H1 (cell line): ENCODE measurements around the gene CAMTA1.

Experiments used
- ASH2L ChIP-seq: fragments of 200-600, 300-600 bp; sonication (generic); IDR thresholded peaks from one replicate; pipeline ENCODE4 v1.7.1; 2017; ENCODE audit warnings: low read length
- CHD1 ChIP-seq: IDR thresholded peaks from 2 replicates; pipeline ENCODE4 v1.6.1; 2012; ENCODE audit warnings: low read depth, low read length, improper control_type of control experiment
- CREB1 ChIP-seq: IDR thresholded peaks from 2 replicates; pipeline ENCODE4 v1.6.1; 2012; ENCODE audit warnings: inconsistent platforms
- EZH2 ChIP-seq: fragments of 200-600 bp; sonication (generic); IDR thresholded peaks from 2 replicates; pipeline ENCODE4 v1.7.1; 2012; ENCODE audit warnings: low read depth, mild to moderate bottlenecking, moderate library complexity, low read length, inconsistent platforms; ENCODE audit not compliant: severe bottlenecking
- JUN ChIP-seq: IDR thresholded peaks from 2 replicates; pipeline ENCODE4 v1.6.1; 2011; ENCODE audit warnings: low read depth, mild to moderate bottlenecking, improper control_type of control experiment, low read length
- KDM1A ChIP-seq: fragments of 200-600, 300-600 bp; sonication (generic); IDR thresholded peaks from 2 replicates; pipeline ENCODE4 v1.7.1; 2016; ENCODE audit warnings: mild to moderate bottlenecking, low read length, borderline replicate concordance
- MAFK ChIP-seq: IDR thresholded peaks from 2 replicates; pipeline ENCODE4 v1.6.1; 2012; ENCODE audit warnings: low read depth, mild to moderate bottlenecking, improper control_type of control experiment, low read length
- POLR2A ChIP-seq, 2 experiments: IDR thresholded peaks; 1 replicate in 1 of 2; 2 replicates in 1 of 2; pipeline ENCODE4 v1.6.1; 2011; ENCODE audit warnings: low read depth in 2 of 2, low read length in 2 of 2, mild to moderate bottlenecking in 2 of 2; ENCODE audit errors: control extremely low read depth in 1 of 2
- SIRT6 ChIP-seq: IDR thresholded peaks from one replicate; pipeline ENCODE4 v1.7.1; 2012; ENCODE audit warnings: low read length, inconsistent platforms
- SP1 ChIP-seq: IDR thresholded peaks from 2 replicates; pipeline ENCODE4 v1.6.1; 2011; ENCODE audit warnings: low read depth, low read length
- TAF1 ChIP-seq: IDR thresholded peaks from 2 replicates; pipeline ENCODE4 v1.6.1; 2011; ENCODE audit warnings: mild to moderate bottlenecking, low read depth, low read length
- TF ChIP-seq, protein P1 (sequence below), 3 experiments: IDR thresholded peaks; 1 replicate in 2 of 3; 2 replicates in 1 of 3; pipeline versions ENCODE4 v1.5.1 to v1.6.1; 2011; ENCODE audit warnings: low read length in 3 of 3, mild to moderate bottlenecking in 3 of 3, inconsistent platforms in 2 of 3, low read depth in 1 of 3, moderate library complexity in 1 of 3; ENCODE audit not compliant: insufficient read depth in 1 of 3; ENCODE audit errors: control extremely low read depth in 1 of 3
- TF ChIP-seq, protein P2 (sequence below): IDR thresholded peaks from 2 replicates; pipeline ENCODE4 v1.6.1; 2012; ENCODE audit warnings: low read length, inconsistent platforms

DNA sequence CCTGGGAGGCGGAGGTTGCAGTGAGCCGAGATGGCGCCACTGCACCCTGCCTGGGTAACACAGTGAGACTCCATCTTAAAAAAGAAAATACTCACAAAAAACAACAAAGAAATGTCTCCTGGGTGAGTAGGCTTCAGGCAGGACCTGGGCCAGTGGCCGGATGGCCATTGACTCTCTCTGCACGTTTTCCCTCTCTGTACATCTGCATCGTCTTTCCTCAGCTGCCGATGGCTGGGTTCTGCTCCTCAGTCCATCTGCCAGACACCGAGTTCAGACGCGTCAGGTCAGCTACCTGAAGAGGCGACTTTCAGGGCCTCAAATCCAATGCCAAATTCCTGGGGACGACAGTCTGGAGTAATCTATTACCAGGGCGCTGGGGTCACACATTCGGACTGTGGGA is 199.3 kb downstream of the CAMTA1 start:
- TF ChIP-seq, protein P1, sequence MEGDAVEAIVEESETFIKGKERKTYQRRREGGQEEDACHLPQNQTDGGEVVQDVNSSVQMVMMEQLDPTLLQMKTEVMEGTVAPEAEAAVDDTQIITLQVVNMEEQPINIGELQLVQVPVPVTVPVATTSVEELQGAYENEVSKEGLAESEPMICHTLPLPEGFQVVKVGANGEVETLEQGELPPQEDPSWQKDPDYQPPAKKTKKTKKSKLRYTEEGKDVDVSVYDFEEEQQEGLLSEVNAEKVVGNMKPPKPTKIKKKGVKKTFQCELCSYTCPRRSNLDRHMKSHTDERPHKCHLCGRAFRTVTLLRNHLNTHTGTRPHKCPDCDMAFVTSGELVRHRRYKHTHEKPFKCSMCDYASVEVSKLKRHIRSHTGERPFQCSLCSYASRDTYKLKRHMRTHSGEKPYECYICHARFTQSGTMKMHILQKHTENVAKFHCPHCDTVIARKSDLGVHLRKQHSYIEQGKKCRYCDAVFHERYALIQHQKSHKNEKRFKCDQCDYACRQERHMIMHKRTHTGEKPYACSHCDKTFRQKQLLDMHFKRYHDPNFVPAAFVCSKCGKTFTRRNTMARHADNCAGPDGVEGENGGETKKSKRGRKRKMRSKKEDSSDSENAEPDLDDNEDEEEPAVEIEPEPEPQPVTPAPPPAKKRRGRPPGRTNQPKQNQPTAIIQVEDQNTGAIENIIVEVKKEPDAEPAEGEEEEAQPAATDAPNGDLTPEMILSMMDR (IDR thresholded peaks at IDR 0.05; ENCODE audit: control extremely low read depth in 1 of 3, insufficient read depth in 1 of 3, low read depth in 1 of 3, low read length in 3 of 3) = no peak
- TF ChIP-seq SIRT6 (no peak), SP1 (no peak), EZH2 (no peak), TAF1 (no peak), CHD1 (no peak), CREB1 (no peak), ASH2L (no peak), JUN (no peak), POLR2A (IDR thresholded peaks at IDR 0.05; ENCODE audit: control extremely low read depth in 1 of 2, low read depth in 2 of 2, low read length in 2 of 2) (no peak), KDM1A (no peak), MAFK (no peak)
- TF ChIP-seq, protein P2, sequence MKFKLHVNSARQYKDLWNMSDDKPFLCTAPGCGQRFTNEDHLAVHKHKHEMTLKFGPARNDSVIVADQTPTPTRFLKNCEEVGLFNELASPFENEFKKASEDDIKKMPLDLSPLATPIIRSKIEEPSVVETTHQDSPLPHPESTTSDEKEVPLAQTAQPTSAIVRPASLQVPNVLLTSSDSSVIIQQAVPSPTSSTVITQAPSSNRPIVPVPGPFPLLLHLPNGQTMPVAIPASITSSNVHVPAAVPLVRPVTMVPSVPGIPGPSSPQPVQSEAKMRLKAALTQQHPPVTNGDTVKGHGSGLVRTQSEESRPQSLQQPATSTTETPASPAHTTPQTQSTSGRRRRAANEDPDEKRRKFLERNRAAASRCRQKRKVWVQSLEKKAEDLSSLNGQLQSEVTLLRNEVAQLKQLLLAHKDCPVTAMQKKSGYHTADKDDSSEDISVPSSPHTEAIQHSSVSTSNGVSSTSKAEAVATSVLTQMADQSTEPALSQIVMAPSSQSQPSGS = no peak
